Spinal cord (tissue), 10 donors: Measurements from ENCODE around the gene ZNF516. TPM values are rescaled to one million over a fixed set of nuclear protein-coding genes. Genes with fewer than 3 reads are reported as not detected.

Experiments
- DNase-seq, 6 donors: peaks; one replicate each; pipeline versions ENCODE4 v3.0.0 to v3.0.0-alpha.2; 2013 to 2015; ENCODE audit warnings: low spot score in 6 of 6, low read depth in 4 of 6
- H3K27ac ChIP-seq: one replicate; pipeline ENCODE4 v1.5.1; 2013; ENCODE audit warnings: low read depth, low read length, control low read depth
- H3K27me3 ChIP-seq: one replicate; pipeline ENCODE4 v1.6.1; 2013; ENCODE audit warnings: low read length; ENCODE audit not compliant: control insufficient read depth, insufficient read depth
- H3K36me3 ChIP-seq: one replicate; pipeline ENCODE4 v1.6.1; 2013; ENCODE audit warnings: low read length; ENCODE audit not compliant: control insufficient read depth, insufficient read depth
- H3K4me1 ChIP-seq: one replicate; pipeline ENCODE4 v1.6.1; 2013; ENCODE audit warnings: low read length; ENCODE audit not compliant: control insufficient read depth, insufficient read depth
- H3K4me3 ChIP-seq: one replicate; pipeline ENCODE4 v1.5.1; 2013; ENCODE audit warnings: low read depth, low read length, control low read depth
- H3K9me3 ChIP-seq: one replicate; pipeline ENCODE4 v1.6.1; 2013; ENCODE audit warnings: low read length; ENCODE audit not compliant: control insufficient read depth, insufficient read depth
- WGBS: methylation state at CpG from one replicate; pipeline ENCODE4 v1.1.5; 2013; ENCODE audit warnings: missing lambda C conversion rate; ENCODE audit not compliant: insufficient coverage; 5-methylcytosine and 5-hydroxymethylcytosine counted together
- polyA plus RNA-seq, 2 donors: library from polyadenylated mRNA; unstranded; fragments of 120-200 nt; gene quantifications; one replicate each; pipeline ENCODE4 v1.2.1, GENCODE V29; 2013; ENCODE audit not compliant: insufficient read length in 2 of 2
- total RNA-seq, 2 donors: library from RNA; depleted of rRNA in 1 of 2; stranded (reverse); fragments of 120-200 nt in 1 of 2; fragments of >200 nt in 1 of 2; gene quantifications; one replicate each; pipeline versions ENCODE4 v1.2.3 to v1.2.4, GENCODE V29; 2013 to 2014
- donor health status: healthy.

ZNF516 gene
- total and polyA plus RNA-seq, 4 donors, result 25.1 to 33.8 (median 28.0) TPM

DNA sequence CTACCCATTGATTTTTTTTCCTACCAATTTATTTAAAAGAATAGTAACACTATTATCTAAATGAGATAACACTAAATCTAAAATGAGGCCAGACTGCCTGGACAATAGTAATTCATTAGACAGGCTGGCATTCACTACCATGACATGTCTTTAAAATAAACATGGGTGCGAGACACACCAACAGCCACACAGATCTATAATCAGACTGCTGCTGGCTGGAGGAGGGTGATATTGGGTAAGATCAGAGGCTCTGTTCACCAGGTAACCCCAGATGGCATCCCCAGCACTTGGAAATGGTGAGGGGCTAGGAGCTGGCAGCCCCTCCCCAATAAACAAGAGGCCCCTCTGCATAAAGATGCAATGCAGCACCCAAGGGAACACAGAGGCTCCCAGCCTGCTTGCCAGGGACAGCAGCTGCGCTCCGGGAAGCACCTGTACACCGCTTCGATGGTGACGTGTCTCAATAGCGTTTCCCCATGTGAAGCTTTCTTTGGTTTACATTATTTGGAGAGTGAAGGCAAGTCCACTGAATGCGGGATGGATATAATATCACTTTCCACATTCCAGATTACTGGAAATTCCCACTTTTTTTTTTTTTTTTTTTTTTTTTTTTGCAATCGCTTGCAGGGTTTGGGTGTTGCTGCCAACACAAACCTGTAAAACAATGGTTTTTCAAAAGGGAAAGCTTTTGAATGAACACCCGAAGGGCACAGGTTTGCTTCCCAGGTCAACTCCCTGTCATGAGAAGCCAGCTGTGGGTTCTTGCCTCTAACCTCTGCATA, 159.0 kb downstream of the ZNF516 start:
- Histone ChIP-seq H3K4me1 (no peaks in the 10 kb centered on the region), H3K9me3 (peaks cover 3% of the 10 kb centered on the region), H3K27ac (no peak overlapping the region), H3K36me3 (no peaks in the 10 kb centered on the region), H3K27me3 (no peaks in the 10 kb centered on the region), H3K4me3 (no peak overlapping the region)
- DNase-seq, result peak in 1 of 6 donors; percentile 20
- WGBS, result 88% methylated on average over 2 of the region's 10 CpGs

DNA sequence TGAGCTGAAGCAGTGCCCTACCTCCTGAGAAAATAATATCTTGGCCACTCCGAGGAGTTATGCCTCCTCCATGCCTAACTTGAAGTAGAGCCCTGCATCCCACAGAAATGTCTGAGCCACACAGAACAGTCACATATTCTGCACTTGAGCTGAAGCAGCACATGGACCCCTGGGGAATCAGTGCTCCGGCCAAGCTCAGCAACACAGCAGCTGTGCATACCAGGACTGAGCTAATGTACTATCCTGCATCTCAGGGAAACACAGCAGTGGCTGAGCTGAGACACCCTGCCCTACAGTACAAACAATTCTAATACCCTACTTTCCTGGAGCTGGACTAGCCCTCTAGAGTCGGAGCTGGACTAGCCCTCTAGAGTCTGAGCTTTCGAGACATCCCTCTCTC, 166.9 kb downstream of the ZNF516 start:
- Histone ChIP-seq H3K9me3 (peaks cover 11% of the 10 kb centered on the region), H3K27me3 (no peaks in the 10 kb centered on the region), H3K36me3 (no peaks in the 10 kb centered on the region), H3K4me1 (no peaks in the 10 kb centered on the region), H3K27ac (no peak overlapping the region), H3K4me3 (no peak overlapping the region)
- DNase-seq, result peak in 2 of 6 donors; percentile 30 to 52
- 71% methylated on average over 4 of the region's 4 CpGs for WGBS

DNA sequence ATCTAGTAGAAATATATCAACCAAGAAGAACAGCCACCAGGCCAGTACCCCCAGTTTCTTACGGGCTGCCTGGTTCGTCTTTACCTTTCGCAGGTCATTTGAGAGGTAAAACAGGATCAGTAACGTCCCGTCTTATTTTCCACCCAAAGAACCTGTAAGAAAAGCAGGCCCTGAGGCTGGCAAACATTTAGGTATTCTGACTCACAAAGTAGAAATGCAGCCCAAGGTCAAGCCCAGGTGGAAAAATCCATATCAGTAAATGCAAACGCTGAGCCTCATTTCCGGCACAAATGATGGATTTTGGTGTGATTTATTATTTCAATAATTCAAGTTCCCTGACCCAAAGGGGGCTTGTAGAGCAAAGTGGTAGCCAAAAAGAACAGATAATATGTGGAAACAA, 171.2 kb downstream of the ZNF516 start:
- Histone ChIP-seq H3K36me3 (no peaks in the 10 kb centered on the region), H3K27ac (no peak overlapping the region), H3K27me3 (no peaks in the 10 kb centered on the region), H3K4me3 (no peak overlapping the region), H3K4me1 (no peaks in the 10 kb centered on the region), H3K9me3 (peaks cover 2% of the 10 kb centered on the region)
- WGBS, result 98% methylated on average over 5 of the region's 7 CpGs
- no peak for DNase-seq

DNA sequence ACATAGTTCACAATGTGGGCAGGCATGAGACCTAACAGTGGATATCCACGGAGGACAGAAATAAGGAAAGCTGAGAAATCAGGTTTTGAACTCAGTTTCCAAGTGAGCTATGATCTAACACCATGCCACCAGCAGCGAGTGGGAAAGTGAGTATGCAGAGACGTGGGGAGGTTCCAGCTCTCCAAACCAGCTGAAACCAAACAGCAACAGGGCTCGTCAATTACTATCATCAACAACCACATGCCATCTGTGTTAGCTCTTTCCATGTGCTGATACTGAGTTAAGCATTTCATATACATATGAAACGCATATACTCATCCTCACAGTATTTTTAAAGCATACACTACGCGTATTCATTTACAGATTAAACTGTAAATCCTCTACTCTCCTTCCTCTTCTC, 172.4 kb downstream of the ZNF516 start:
- Histone ChIP-seq H3K36me3 (no peaks in the 10 kb centered on the region), H3K9me3 (no peaks in the 10 kb centered on the region), H3K4me3 (no peak overlapping the region), H3K4me1 (no peaks in the 10 kb centered on the region), H3K27me3 (no peaks in the 10 kb centered on the region), H3K27ac (no peak overlapping the region)
- DNase-seq, result no peak
- 96% methylated on average over 5 of the region's 7 CpGs for WGBS

DNA sequence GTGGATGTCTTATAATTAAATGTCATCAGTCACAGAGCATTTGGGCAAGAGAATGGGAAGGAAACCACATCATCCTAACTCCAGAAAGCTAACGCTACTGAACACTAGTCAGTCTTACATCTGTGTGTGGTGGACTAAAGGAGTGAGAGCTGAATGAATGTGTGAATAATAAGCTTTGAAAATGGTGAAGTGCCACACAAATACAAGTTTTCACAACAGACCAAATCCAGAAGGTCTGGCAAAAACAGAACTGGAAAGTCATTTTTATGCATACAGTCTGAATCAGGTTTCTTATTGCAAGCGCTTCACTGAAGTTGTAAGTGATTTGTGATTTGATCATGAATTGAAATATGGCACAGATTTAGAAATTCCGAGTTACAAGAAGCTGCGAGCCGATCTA, 175.7 kb downstream of the ZNF516 start:
- Histone ChIP-seq H3K4me1 (no peaks in the 10 kb centered on the region), H3K4me3 (no peak overlapping the region), H3K9me3 (no peaks in the 10 kb centered on the region), H3K27ac (no peak overlapping the region), H3K27me3 (no peaks in the 10 kb centered on the region), H3K36me3 (no peaks in the 10 kb centered on the region)
- 100% methylated on average over 3 of the region's 5 CpGs for WGBS
- no peak for DNase-seq

DNA sequence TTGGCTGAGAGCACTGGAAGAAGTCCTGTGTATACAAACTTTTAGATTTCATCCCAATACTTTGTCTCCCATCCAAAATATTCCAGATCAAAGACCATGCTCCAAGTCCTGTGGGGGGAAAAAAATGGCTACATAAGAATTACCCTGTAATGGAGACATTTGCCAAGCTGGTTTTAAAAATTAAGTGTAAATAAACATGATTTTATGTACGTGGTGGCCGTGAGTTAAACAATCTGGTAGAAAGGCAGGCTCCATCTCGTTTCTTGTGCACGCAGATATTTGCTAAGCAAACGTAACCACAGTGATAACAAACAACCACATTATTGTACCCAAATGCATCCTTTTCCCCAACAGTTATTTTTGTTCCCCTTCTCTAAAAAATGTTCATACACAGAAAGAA, 176.4 kb downstream of the ZNF516 start:
- Histone ChIP-seq H3K36me3 (no peaks in the 10 kb centered on the region), H3K27me3 (no peaks in the 10 kb centered on the region), H3K4me1 (no peaks in the 10 kb centered on the region), H3K27ac (no peak overlapping the region), H3K4me3 (no peak overlapping the region), H3K9me3 (no peaks in the 10 kb centered on the region)
- WGBS, result no CpG with 5 or more reads among the region's 5 CpGs
- peak in 1 of 6 donors; percentile 24 for DNase-seq

DNA sequence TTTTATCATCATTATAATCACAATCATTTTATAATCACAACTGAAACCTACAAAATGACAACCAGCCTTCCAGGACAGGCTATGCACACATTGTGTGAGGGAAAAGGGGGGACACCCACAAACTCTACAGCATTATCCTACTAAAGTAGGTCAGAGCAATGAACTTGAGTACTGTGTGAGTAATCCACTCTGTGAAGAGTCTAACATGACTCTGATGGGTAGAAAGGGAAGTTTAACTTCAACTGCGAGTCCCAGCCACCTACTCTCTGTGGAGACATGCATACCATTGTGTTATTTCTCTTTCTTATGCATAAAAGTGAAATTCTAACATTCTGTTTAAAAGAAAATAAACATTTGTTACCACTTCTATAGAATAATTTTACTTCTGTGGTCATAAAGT, 177.9 kb downstream of the ZNF516 start:
- no peaks in the 10 kb centered on the region for H3K4me1 ChIP-seq
- H3K9me3 ChIP-seq, result no peaks in the 10 kb centered on the region
- H3K4me3 ChIP-seq, result no peak overlapping the region
- no peaks in the 10 kb centered on the region for H3K27me3 ChIP-seq
- no peaks in the 10 kb centered on the region for H3K36me3 ChIP-seq
- WGBS, result no CpG with 5 or more reads among the region's 1 CpG
- no peak for DNase-seq
- H3K27ac ChIP-seq, result no peak overlapping the region

DNA sequence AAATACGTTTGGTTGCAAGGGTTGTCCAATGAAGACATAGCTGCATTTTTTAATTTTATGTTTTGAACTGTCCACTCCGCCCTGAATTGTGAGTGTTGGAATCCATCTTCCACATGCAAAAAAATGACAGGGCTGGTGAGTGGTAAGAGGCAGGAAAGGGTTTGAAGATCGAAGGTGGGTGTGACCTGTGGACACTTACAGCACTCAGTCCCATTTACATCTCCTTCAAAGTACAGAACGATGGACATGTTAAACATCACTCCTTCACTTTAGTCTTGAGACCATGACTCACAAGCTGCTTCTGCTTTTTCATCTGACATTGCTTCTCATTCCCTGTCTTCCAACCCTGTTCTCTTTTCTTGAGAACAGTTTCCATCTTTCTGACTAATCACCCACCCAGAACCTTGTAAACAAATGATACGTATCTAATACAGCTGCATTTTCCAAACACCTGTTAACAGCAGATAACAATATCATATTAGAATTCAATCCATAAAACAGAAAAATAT, 179.3 kb downstream of the ZNF516 start:
- H3K27ac ChIP-seq, result no peak overlapping the region
- no peaks in the 10 kb centered on the region for H3K4me1 ChIP-seq
- 69% methylated on average over 1 of the region's 5 CpGs for WGBS
- H3K9me3 ChIP-seq, result no peaks in the 10 kb centered on the region
- no peak overlapping the region for H3K4me3 ChIP-seq
- H3K36me3 ChIP-seq, result no peaks in the 10 kb centered on the region
- DNase-seq, result no peak
- no peaks in the 10 kb centered on the region for H3K27me3 ChIP-seq

DNA sequence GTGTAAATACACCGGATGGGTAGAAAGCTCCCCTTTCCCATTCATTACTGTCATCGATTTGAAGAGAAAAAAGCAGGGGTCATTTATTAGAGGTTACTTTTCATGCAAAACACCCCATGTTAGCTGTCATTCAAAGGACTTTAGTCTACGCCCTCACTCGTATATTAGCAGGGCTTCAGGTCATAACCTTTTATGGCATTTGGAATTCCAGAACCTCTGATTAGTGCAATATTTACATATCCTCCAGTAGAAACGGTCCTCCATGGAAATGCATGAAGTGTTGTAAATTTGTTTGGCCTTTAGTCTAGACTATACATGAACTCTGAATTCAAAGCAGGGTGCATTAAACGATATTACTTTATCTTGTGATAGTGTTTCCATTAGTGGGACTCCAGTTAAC, 180.5 kb downstream of the ZNF516 start:
- Histone ChIP-seq H3K4me3 (no peak overlapping the region), H3K4me1 (no peaks in the 10 kb centered on the region), H3K27ac (no peak overlapping the region), H3K36me3 (no peaks in the 10 kb centered on the region), H3K9me3 (no peaks in the 10 kb centered on the region), H3K27me3 (no peaks in the 10 kb centered on the region)
- no CpG with 5 or more reads among the region's 6 CpGs for WGBS
- DNase-seq, result no peak

DNA sequence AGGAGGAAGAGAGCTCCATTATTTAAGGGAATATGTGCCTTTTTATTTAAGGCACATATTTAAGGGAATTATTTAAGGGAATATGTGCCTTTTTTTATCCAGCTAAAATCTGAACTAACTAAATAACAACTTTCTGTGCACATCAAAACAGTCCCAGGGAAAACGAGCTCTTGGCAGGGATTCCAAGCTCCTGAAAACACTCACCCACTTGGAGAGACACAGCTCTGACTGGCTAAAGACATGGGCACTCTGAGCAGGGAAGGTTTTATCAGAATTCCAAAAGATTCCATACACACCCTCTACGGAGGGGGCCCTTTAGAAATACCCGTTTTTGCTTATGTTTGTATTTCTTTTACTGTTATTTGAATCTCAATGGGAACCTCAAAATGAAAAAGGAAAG, 181.0 kb downstream of the ZNF516 start:
- Histone ChIP-seq H3K27ac (no peak overlapping the region), H3K9me3 (no peaks in the 10 kb centered on the region), H3K27me3 (no peaks in the 10 kb centered on the region), H3K36me3 (no peaks in the 10 kb centered on the region), H3K4me3 (no peak overlapping the region), H3K4me1 (no peaks in the 10 kb centered on the region)
- DNase-seq, result peak in 2 of 6 donors; percentile 11 to 37
- 14% methylated on average over 1 of the region's 3 CpGs for WGBS
